A549 (cell line): ENCODE results near the gene TIMM17A. TPM values are rescaled to one million over a fixed set of nuclear protein-coding genes. Genes with fewer than 3 reads are reported as not detected.

Experiments used
- ATAC-seq, 2 experiments: fragments of 200-7000 bp in 1 of 2; fragments of >200 bp in 1 of 2; cut with Nextera tagmentation in 1 of 2; cut with Tn5 transposase in 1 of 2; 3 replicates each; pipeline versions ENCODE4 v1.8.0 to v1.9.1; 2018 to 2020; ENCODE audit warnings: mild to moderate bottlenecking in 1 of 2, moderate library complexity in 1 of 2
- CTCF ChIA-PET: fragments of 300-600 bp; sonication (Branson Sonifier 250); formaldehyde crosslinking; extraction: SDS; loops from one replicate; lab custom pipeline; 2021; ENCODE audit warnings: antibody characterized with exemption, inconsistent platforms; lab: Yijun Ruan, JAX
- POLR2A ChIA-PET: fragments of 350-600 bp; formaldehyde crosslinking; extraction: SDS; loops from one replicate; lab custom pipeline; 2021; ENCODE audit warnings: antibody characterized with exemption, inconsistent platforms; lab: Yijun Ruan, JAX
- DNase-seq, 2 experiments: peaks; one replicate each; pipeline versions ENCODE4 v3.0.0 to v3.0.0-alpha.2; 2011 to 2016; ENCODE audit warnings: low read depth in 1 of 2, low spot score in 1 of 2
- FAIRE-seq: peaks from 2 replicates; lab custom pipeline; 2011; peaks lifted over from hg19 to GRCh38; lab: Jason Lieb, UNC
- H3K27ac ChIP-seq, 2 experiments: fragments of >200 bp; sonication (Bioruptor Twin); formaldehyde crosslinking; 3 replicates each; pipeline ENCODE4 v1.5.1; 2016 to 2017
- H3K4me1 ChIP-seq: fragments of >200 bp; sonication (Bioruptor Twin); formaldehyde crosslinking; 3 replicates; pipeline ENCODE4 v1.6.1; 2016
- H3K4me2 ChIP-seq: fragments of >200 bp; sonication (Bioruptor Twin); formaldehyde crosslinking; 3 replicates; pipeline ENCODE4 v1.6.1; 2016
- H3K4me3 ChIP-seq: fragments of >200 bp; sonication (Bioruptor Twin); formaldehyde crosslinking; 3 replicates; pipeline ENCODE4 v1.5.1; 2016
- H3K9me3 ChIP-seq: fragments of >200 bp; sonication (Bioruptor Twin); formaldehyde crosslinking; 3 replicates; pipeline ENCODE4 v1.6.1; 2016
- ATOH8 ChIP-seq: fragments of 250-450 bp; sonication (Bioruptor Pico); IDR thresholded peaks from 2 replicates; pipeline ENCODE4 v1.5.0; 2020; ENCODE audit warnings: low read depth, mild to moderate bottlenecking, moderate library complexity
- BHLHE40 ChIP-seq: IDR thresholded peaks from 2 replicates; pipeline ENCODE4 v1.6.1; 2012; ENCODE audit warnings: low read depth, low read length, inconsistent platforms
- CEBPB ChIP-seq, 2 experiments: fragments of >200 bp in 1 of 2; sonication (Bioruptor Twin) in 1 of 2; formaldehyde crosslinking in 1 of 2; IDR thresholded peaks; 2 replicates each; pipeline ENCODE4 v1.6.1; 2012 to 2016
- CHD2 ChIP-seq: fragments of 150-350 bp; IDR thresholded peaks from 2 replicates; pipeline ENCODE4 v1.6.1; 2014; ENCODE audit warnings: low read length; ENCODE audit not compliant: partially characterized antibody
- E2F6 ChIP-seq: IDR thresholded peaks from 2 replicates; pipeline ENCODE4 v1.6.1; 2012; ENCODE audit warnings: low read depth, borderline replicate concordance
- ELK1 ChIP-seq: fragments of 150-350 bp; IDR thresholded peaks from 2 replicates; pipeline ENCODE4 v1.6.1; 2014; ENCODE audit warnings: low read depth, mild to moderate bottlenecking, low read length
- EP300 ChIP-seq, 2 experiments: fragments of >200 bp; sonication (Bioruptor Twin); formaldehyde crosslinking; IDR thresholded peaks; 2 replicates in 1 of 2; 3 replicates in 1 of 2; pipeline ENCODE4 v1.6.1; 2016 to 2017
- FOSB ChIP-seq: fragments of 250-450 bp; sonication (Bioruptor Pico); IDR thresholded peaks from 2 replicates; pipeline ENCODE4 v1.5.0; 2020; ENCODE audit warnings: mild to moderate bottlenecking, moderate library complexity
- FOXS1 ChIP-seq: fragments of 250-450 bp; sonication (Bioruptor Pico); IDR thresholded peaks from 2 replicates; pipeline ENCODE4 v1.5.0; 2020; ENCODE audit warnings: mild to moderate bottlenecking, moderate library complexity
- GATA3 ChIP-seq: IDR thresholded peaks from 2 replicates; pipeline ENCODE4 v1.6.1; 2012; ENCODE audit warnings: borderline replicate concordance
- HMGXB4 ChIP-seq: fragments of 250-450 bp; sonication (Bioruptor Pico); IDR thresholded peaks from 2 replicates; pipeline ENCODE4 v1.5.0; 2021; ENCODE audit warnings: mild to moderate bottlenecking, moderate library complexity, borderline replicate concordance
- HOXB13 ChIP-seq: fragments of 250-450 bp; sonication (Bioruptor Pico); IDR thresholded peaks from 2 replicates; pipeline ENCODE4 v1.5.0; 2020; ENCODE audit warnings: low read depth, mild to moderate bottlenecking, moderate library complexity
- KDM5A ChIP-seq: fragments of 200-600 bp; sonication (generic); IDR thresholded peaks from 2 replicates; pipeline ENCODE4 v1.6.1; 2016; ENCODE audit warnings: antibody characterized with exemption, mild to moderate bottlenecking
- MAX ChIP-seq: IDR thresholded peaks from 2 replicates; pipeline ENCODE4 v1.6.1; 2012
- MAZ ChIP-seq: fragments of 150-350 bp; IDR thresholded peaks from 2 replicates; pipeline ENCODE4 v1.6.1; 2014; ENCODE audit warnings: antibody characterized with exemption, low read depth, low read length, borderline replicate concordance
- NR3C1 ChIP-seq: fragments of >200 bp; sonication (Bioruptor Twin); formaldehyde crosslinking; IDR thresholded peaks from 3 replicates; pipeline ENCODE4 v1.6.1; 2017
- RAD21 ChIP-seq, 2 experiments: fragments of >200 bp in 1 of 2; sonication (Bioruptor Twin) in 1 of 2; formaldehyde crosslinking in 1 of 2; IDR thresholded peaks in 1 of 2; conservative IDR thresholded peaks in 1 of 2; 2 replicates in 1 of 2; 3 replicates in 1 of 2; pipeline ENCODE4 v1.6.1; 2012 to 2018; ENCODE audit warnings: inconsistent platforms in 1 of 2
- RARB ChIP-seq: fragments of 250-450 bp; sonication (Bioruptor Pico); IDR thresholded peaks from 2 replicates; pipeline ENCODE4 v1.8.0; 2021; ENCODE audit warnings: mild to moderate bottlenecking, moderate library complexity
- REST ChIP-seq: fragments of 200-600 bp; sonication (generic); IDR thresholded peaks from 2 replicates; pipeline ENCODE4 v1.6.1; 2016; ENCODE audit warnings: antibody characterized with exemption, mild to moderate bottlenecking, moderate library complexity
- RFX5 ChIP-seq: fragments of 450-650 bp; IDR thresholded peaks from 2 replicates; pipeline ENCODE4 v1.7.1; 2014; ENCODE audit warnings: antibody characterized with exemption, mild to moderate bottlenecking, moderate library complexity
- RNF2 ChIP-seq: fragments of 200-600 bp; sonication (generic); IDR thresholded peaks from 2 replicates; pipeline ENCODE4 v1.6.1; 2016; ENCODE audit warnings: low read depth, mild to moderate bottlenecking, antibody characterized with exemption, moderate library complexity, borderline replicate concordance
- SREBF2 ChIP-seq: fragments of 450-650 bp; IDR thresholded peaks from 2 replicates; pipeline ENCODE4 v1.6.1; 2014; ENCODE audit warnings: mild to moderate bottlenecking, moderate library complexity
- TFCP2L1 ChIP-seq: fragments of 250-450 bp; sonication (Bioruptor Pico); IDR thresholded peaks from 2 replicates; pipeline ENCODE4 v1.5.0; 2021; ENCODE audit warnings: mild to moderate bottlenecking
- TP53 ChIP-seq: fragments of 250-450 bp; sonication (Bioruptor Pico); IDR thresholded peaks from 2 replicates; pipeline ENCODE4 v1.5.0; 2021; ENCODE audit warnings: mild to moderate bottlenecking, moderate library complexity
- USF2 ChIP-seq: fragments of 450-650 bp; IDR thresholded peaks from 2 replicates; pipeline ENCODE4 v1.6.1; 2014; ENCODE audit warnings: antibody characterized with exemption
- ZC3H11A ChIP-seq: fragments of 450-650 bp; IDR thresholded peaks from 2 replicates; pipeline ENCODE4 v1.6.1; 2014; ENCODE audit warnings: antibody characterized with exemption, mild to moderate bottlenecking
- ZSCAN20 ChIP-seq: fragments of 250-450 bp; sonication (Bioruptor Pico); IDR thresholded peaks from 2 replicates; pipeline ENCODE4 v1.8.0; 2022; ENCODE audit warnings: mild to moderate bottlenecking, moderate library complexity
- WGBS: methylation state at CpG from one replicate; pipeline ENCODE4 v1.1.6; 2017; ENCODE audit errors: missing lambda C conversion rate; 5-methylcytosine and 5-hydroxymethylcytosine counted together
- polyA plus RNA-seq, 4 experiments: library from polyadenylated mRNA; depleted of rRNA in 3 of 4; stranded (reverse); fragments of >200 nt; fragmentation: RNase III in 1 of 4; extraction: RNeasy Plus Mini Kit Qiagen cat#74134 plus additional on column Dnase treatment in 1 of 4; gene quantifications; 2 replicates in 3 of 4; 3 replicates in 1 of 4; pipeline ENCODE4 v1.2.3, GENCODE V29; 2011 to 2017

TIMM17A gene
- polyA plus RNA-seq, 2 of the 4 experiments (the other 2 are of a cell fraction): 127 to 134 TPM

- TF ChIP-seq FOSB (no peak), TFCP2L1 (CRISPR knock-in tag) (no peak)
Observed at GRCh38 chr1:201925301-201925567, 30.1 kb upstream of the TIMM17A start (continued).

- no peak for ATAC-seq
- no peak for DNase-seq
- FAIRE-seq: no peak
- no peak overlapping the region for H3K4me2 ChIP-seq
- 0 out of 3 replicates have a peak, but pooled peaks cover 4% of the 10 kb centered on the region for H3K9me3 ChIP-seq
- POLR2A ChIA-PET: no interaction called here
- CTCF ChIA-PET: interaction anchor here (0.8 kb wide), 1 partner anchor 10 kb away, joined by 3 read pairs; no protein-coding TSS in a partner anchor
- WGBS: 88% methylated on average over 5 of the region's 5 CpGs
- 0 out of 3 replicates have a peak, but pooled peaks cover 5% of the 10 kb centered on the region for H3K4me1 ChIP-seq
- no peak for TF ChIP-seq RNF2
- no peak for TF ChIP-seq FOXS1 (CRISPR knock-in tag)
- no peak for TF ChIP-seq ZC3H11A
- TF ChIP-seq BHLHE40: no peak
- no peak for TF ChIP-seq TP53 (CRISPR knock-in tag)
- no peak for TF ChIP-seq RARB (CRISPR knock-in tag)
- no peak for TF ChIP-seq CHD2
- TF ChIP-seq NR3C1: no peak
- TF ChIP-seq ZSCAN20: no peak
- TF ChIP-seq EP300 (IDR thresholded peaks at IDR 0.05): no peak
- no peak for TF ChIP-seq ELK1
- TF ChIP-seq USF2: no peak
- TF ChIP-seq CEBPB (IDR thresholded peaks at IDR 0.05): no peak
- TF ChIP-seq E2F6: no peak
- H3K27ac ChIP-seq: no peak overlapping the region
- no peak overlapping the region for H3K4me3 ChIP-seq
Observed at GRCh38 chr1:201925981-201926645, 29.2 kb upstream of the TIMM17A start.

- POLR2A ChIA-PET: no interaction called here
- no peak for TF ChIP-seq HMGXB4
- no peak for TF ChIP-seq KDM5A
- TF ChIP-seq SREBF2: no peak
- TF ChIP-seq REST: no peak
- no peak for TF ChIP-seq ATOH8
- TF ChIP-seq MAZ: no peak
- TF ChIP-seq HOXB13 (CRISPR knock-in tag): no peak
- no peak for TF ChIP-seq BHLHE40
- TF ChIP-seq GATA3: no peak
- TF ChIP-seq MAX: no peak
- no peak for TF ChIP-seq RFX5
- no peak for TF ChIP-seq RAD21 (conservative IDR thresholded peaks at IDR 0.05 in 1 of 2, IDR thresholded peaks at IDR 0.05 in 1 of 2)
- TF ChIP-seq, all 56 proteins: peak for 0
- Histone ChIP-seq H3K4me2 (no peak overlapping the region), H3K4me3 (no peak overlapping the region), H3K4me1 (no peaks in the 10 kb centered on the region), H3K27ac (no peak overlapping the region), H3K9me3 (no peaks in the 10 kb centered on the region)
- no peak for FAIRE-seq
- ATAC-seq: no peak
- DNase-seq: no peak
- CTCF ChIA-PET: interaction anchor here (1.1 to 2.9 kb wide), 5 partner anchors 11 to 32 kb away, joined by 4 to 16 read pairs (median 4); partner anchors contain the start of gene LMOD1
- 74% methylated on average over 3 of the region's 3 CpGs for WGBS
Observed at GRCh38 chr1:201928266-201928665, 27.0 kb upstream of the TIMM17A start.
